Neural crest cell (in vitro differentiated cells): Measurements from ENCODE around the gene PSIP1. TPM values are rescaled to one million over a fixed set of nuclear protein-coding genes. Genes with fewer than 3 reads are reported as not detected.

ENCODE experiments used
- DNase-seq: peaks from one replicate; pipeline ENCODE4 v3.0.0; 2021; ENCODE audit warnings: low read depth, mixed read lengths, low spot score
- H3K27ac Mint-ChIP-seq: one replicate; pipeline ENCODE4 v1.8.0; 2021; ENCODE audit warnings: mild to moderate bottlenecking, mixed read lengths; ENCODE audit not compliant: unreplicated experiment
- H3K27me3 Mint-ChIP-seq: 2 replicates; pipeline ENCODE4 v1.8.0; 2021; ENCODE audit warnings: low read depth, mild to moderate bottlenecking, mixed read lengths
- H3K36me3 Mint-ChIP-seq: 2 replicates; pipeline ENCODE4 v1.8.0; 2021; ENCODE audit warnings: low read depth, mild to moderate bottlenecking, mixed read lengths
- H3K4me1 Mint-ChIP-seq: 2 replicates; pipeline ENCODE4 v1.8.0; 2021; ENCODE audit warnings: mixed read lengths
- H3K4me3 Mint-ChIP-seq: one replicate; pipeline ENCODE4 v1.8.0; 2021; ENCODE audit warnings: mild to moderate bottlenecking, mixed read lengths
- H3K9me3 Mint-ChIP-seq: 2 replicates; pipeline ENCODE4 v1.8.0; 2021; ENCODE audit warnings: mixed read lengths
- CTCF ChIP-seq: fragments of 200-600 bp; sonication (generic); conservative IDR thresholded peaks from 2 replicates; pipeline ENCODE4 v1.5.0; 2021; ENCODE audit warnings: antibody characterized with exemption, mild to moderate bottlenecking
- total RNA-seq: library from RNA; stranded (reverse); gene quantifications from 2 replicates; pipeline ENCODE4 v1.2.1, GENCODE V29; 2021

The PSIP1 gene
- total RNA-seq, 1 donor from 2014 or later = 154 TPM

- H3K9me3 Mint-ChIP-seq = no peaks in the 10 kb centered on the region
- H3K27ac Mint-ChIP-seq = no peak overlapping the region
- no peaks in the 10 kb centered on the region for H3K4me1 Mint-ChIP-seq
- no peak for DNase-seq
- H3K4me3 Mint-ChIP-seq = no peak overlapping the region
- TF ChIP-seq CTCF = no peak
- H3K36me3 Mint-ChIP-seq = peaks cover 8% of the 10 kb centered on the region
- no peaks in the 10 kb centered on the region for H3K27me3 Mint-ChIP-seq
Measured at GRCh38 chr9:15469862-15470261, 40.9 kb downstream of the PSIP1 start.

- Mint-ChIP-seq H3K4me3 (no peak overlapping the region), H3K27ac (no peak overlapping the region), H3K36me3 (peaks cover 8% of the 10 kb centered on the region), H3K27me3 (no peaks in the 10 kb centered on the region), H3K9me3 (no peaks in the 10 kb centered on the region), H3K4me1 (no peaks in the 10 kb centered on the region)
- TF ChIP-seq CTCF = no peak
- no peak for DNase-seq
Measured at GRCh38 chr9:15469406-15469805, 41.4 kb downstream of the PSIP1 start.

DNA sequence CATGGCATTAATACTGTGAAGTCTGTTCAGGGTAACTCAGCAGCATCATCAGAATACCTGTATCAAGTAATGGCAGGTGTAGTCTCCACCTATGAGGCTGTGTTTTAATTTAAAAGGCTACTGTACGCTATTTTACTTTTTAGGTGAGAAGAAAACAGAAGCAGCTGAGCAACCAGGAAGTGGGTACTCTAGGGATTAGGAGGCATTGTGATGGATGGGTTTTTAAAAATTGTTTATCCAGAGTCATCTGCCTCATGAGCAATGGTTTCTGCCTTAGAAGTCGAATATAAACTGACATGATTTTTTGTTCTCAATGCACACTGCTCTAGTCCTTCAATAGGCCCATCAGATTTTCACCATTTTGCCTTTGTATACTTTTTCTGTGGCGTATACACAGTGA, 42.6 kb downstream of the PSIP1 start:
- peaks cover 8% of the 10 kb centered on the region for H3K36me3 Mint-ChIP-seq
- H3K4me1 Mint-ChIP-seq = no peaks in the 10 kb centered on the region
- H3K4me3 Mint-ChIP-seq = no peak overlapping the region
- DNase-seq = no peak
- H3K9me3 Mint-ChIP-seq = no peaks in the 10 kb centered on the region
- no peak overlapping the region for H3K27ac Mint-ChIP-seq
- H3K27me3 Mint-ChIP-seq = no peaks in the 10 kb centered on the region
- TF ChIP-seq CTCF = no peak

DNA sequence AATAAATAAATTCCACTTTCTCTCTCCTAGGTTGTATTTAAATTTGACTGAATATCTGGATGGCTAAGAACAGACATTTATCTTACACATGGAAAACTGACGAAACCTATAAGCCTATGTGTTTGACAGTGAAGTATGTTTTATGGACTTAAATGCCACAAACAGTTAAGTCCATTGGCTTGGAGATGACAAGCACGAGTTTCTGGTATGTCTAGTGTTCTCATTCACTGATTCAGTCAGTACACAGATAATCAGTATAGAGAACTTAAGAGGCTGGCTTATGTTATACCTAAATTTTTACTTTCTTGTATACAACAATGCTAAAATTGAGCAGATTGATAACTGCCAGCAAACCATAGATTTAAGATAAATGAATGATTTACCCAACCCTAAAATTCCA, 49.2 kb downstream of the PSIP1 start:
- Mint-ChIP-seq H3K36me3 (peaks cover 12% of the 10 kb centered on the region), H3K9me3 (no peaks in the 10 kb centered on the region), H3K27ac (no peak overlapping the region), H3K4me3 (no peak overlapping the region), H3K4me1 (no peaks in the 10 kb centered on the region), H3K27me3 (no peaks in the 10 kb centered on the region)
- DNase-seq = no peak
- TF ChIP-seq CTCF = no peak

- no peaks in the 10 kb centered on the region for H3K9me3 Mint-ChIP-seq
Measured at GRCh38 chr9:15461056-15461455, 49.7 kb downstream of the PSIP1 start.

More at GRCh38 chr9:15461056-15461455, 49.7 kb downstream of the PSIP1 start:
- Mint-ChIP-seq H3K36me3 (peaks cover 11% of the 10 kb centered on the region), H3K4me1 (no peaks in the 10 kb centered on the region), H3K27me3 (no peaks in the 10 kb centered on the region), H3K27ac (no peak overlapping the region), H3K4me3 (no peak overlapping the region)
- TF ChIP-seq CTCF = no peak
- DNase-seq = no peak
